EH (cell line): ENCODE data around the gene RALGDS.

Source experiments
- DNase-seq: peaks from one replicate; pipeline ENCODE4 v3.0.0-alpha.2; 2015; ENCODE audit warnings: low read depth

The RALGDS gene

GRCh38 chr9:133151041-133151440 lies 30.0 kb upstream of the RALGDS start:
- no peak for DNase-seq

- peak; percentile 88 for DNase-seq
These were observed 28.3 kb upstream of the RALGDS start for GRCh38 chr9:133149130-133150015.

GRCh38 chr9:133148199-133149129 lies 27.4 kb upstream of the RALGDS start:
- peak; percentile 51 for DNase-seq

GRCh38 chr9:133147412-133148198 lies 26.6 kb upstream of the RALGDS start:
- peak; percentile 55 for DNase-seq

GRCh38 chr9:133146746-133147411 lies 25.8 kb upstream of the RALGDS start:
- DNase-seq: no peak

- DNase-seq: no peak
These were observed 24.1 kb upstream of the RALGDS start for GRCh38 chr9:133144904-133145851.

- DNase-seq: peak; percentile 71
These were observed 23.3 kb upstream of the RALGDS start for GRCh38 chr9:133144142-133144903.

GRCh38 chr9:133143639-133144141 lies 22.6 kb upstream of the RALGDS start:
- DNase-seq: no peak

- DNase-seq: no peak
These were observed 21.9 kb upstream of the RALGDS start for GRCh38 chr9:133142684-133143622.

GRCh38 chr9:133141833-133142595 lies 21.0 kb upstream of the RALGDS start:
- DNase-seq: no peak

GRCh38 chr9:133140606-133141005 lies 19.6 kb upstream of the RALGDS start:
- no peak for DNase-seq

GRCh38 chr9:133140174-133140505 lies 19.1 kb upstream of the RALGDS start:
- no peak for DNase-seq

GRCh38 chr9:133139246-133140173 lies 18.5 kb upstream of the RALGDS start:
- no peak for DNase-seq

- DNase-seq: no peak
These were observed 16.6 kb upstream of the RALGDS start for GRCh38 chr9:133137451-133138231.

GRCh38 chr9:133135146-133135745 lies 14.2 kb upstream of the RALGDS start:
- DNase-seq: peak; percentile 87
